Smooth muscle cell (in vitro differentiated cells): ENCODE results near the gene TTLL11. TPM values are rescaled to one million over a fixed set of nuclear protein-coding genes. Genes with fewer than 3 reads are reported as not detected.

Experiments used
- DNase-seq: peaks from one replicate; lab custom pipeline; 2025; ENCODE audit not compliant: unreplicated experiment; lab: John Stamatoyannopoulos, UW
- H2AFZ ChIP-seq: fragments of 200-600 bp; sonication (generic); 2 replicates; pipeline ENCODE4 v1.6.0; 2016; ENCODE audit warnings: antibody characterized with exemption, low read depth, mild to moderate bottlenecking
- H3F3A ChIP-seq: fragments of 200-600 bp; sonication (generic); 2 replicates; pipeline ENCODE4 v1.6.0; 2017; ENCODE audit warnings: antibody characterized with exemption, low read depth
- H3K27ac ChIP-seq: fragments of 200-600 bp; sonication (generic); 2 replicates; pipeline ENCODE4 v1.5.1; 2016; ENCODE audit warnings: low read depth, mild to moderate bottlenecking
- H3K27me3 ChIP-seq: fragments of 200-600 bp; sonication (generic); 2 replicates; pipeline ENCODE4 v1.6.1; 2016; ENCODE audit warnings: low read depth, mild to moderate bottlenecking
- H3K36me3 ChIP-seq: fragments of 200-600 bp; sonication (generic); 2 replicates; pipeline ENCODE4 v1.5.1; 2016; ENCODE audit warnings: low read depth
- H3K4me1 ChIP-seq: fragments of 200-600 bp; sonication (generic); 2 replicates; pipeline ENCODE4 v1.5.1; 2016; ENCODE audit warnings: low read depth
- H3K4me2 ChIP-seq: fragments of 200-600 bp; sonication (generic); 2 replicates; pipeline ENCODE4 v1.6.0; 2016; ENCODE audit warnings: mild to moderate bottlenecking
- H3K4me3 ChIP-seq: fragments of 200-600 bp; sonication (generic); 2 replicates; pipeline ENCODE4 v1.5.1; 2016; ENCODE audit warnings: mild to moderate bottlenecking
- H3K79me2 ChIP-seq: fragments of 200-600 bp; sonication (generic); 2 replicates; pipeline ENCODE4 v1.6.0; 2016; ENCODE audit warnings: low read depth, mild to moderate bottlenecking
- H3K9ac ChIP-seq: fragments of 200-600 bp; sonication (generic); 2 replicates; pipeline ENCODE4 v1.6.0; 2016; ENCODE audit warnings: low read depth
- H3K9me3 ChIP-seq: fragments of 200-600 bp; sonication (generic); replicated peaks from 2 replicates; pipeline ENCODE4 v1.5.1; 2016; ENCODE audit warnings: low read depth
- H4K20me1 ChIP-seq: fragments of 200-600 bp; sonication (generic); 2 replicates; pipeline ENCODE4 v1.6.0; 2016; ENCODE audit warnings: low read depth
- WGBS: methylation state at CpG from one replicate; pipeline ENCODE4 v1.1.7; 2016; ENCODE audit warnings: low lambda C conversion rate; 5-methylcytosine and 5-hydroxymethylcytosine counted together
- polyA plus RNA-seq: library from polyadenylated mRNA; unstranded; fragments of >200 nt; fragmentation: Nextera tagmentation; extraction: Ambion mirVana; gene quantifications from 2 replicates; pipeline ENCODE4 v1.2.1, GENCODE V29; 2016
- total RNA-seq: library from RNA; depleted of rRNA; stranded (reverse); fragments of >200 nt; gene quantifications from 2 replicates; pipeline ENCODE4 v1.2.3, GENCODE V29; 2014
- TF ChIP-seq, protein P1 (sequence below): fragments of 200-600 bp; sonication (generic); IDR thresholded peaks from 2 replicates; pipeline ENCODE4 v1.5.1; 2017; ENCODE audit warnings: borderline replicate concordance, mild to moderate bottlenecking, antibody characterized with exemption; ENCODE audit not compliant: insufficient read depth, poor library complexity, severe bottlenecking

The TTLL11 gene
- total and polyA plus RNA-seq, 2 experiments from 2014 or later = 2.6 to 3.7 TPM

DNA sequence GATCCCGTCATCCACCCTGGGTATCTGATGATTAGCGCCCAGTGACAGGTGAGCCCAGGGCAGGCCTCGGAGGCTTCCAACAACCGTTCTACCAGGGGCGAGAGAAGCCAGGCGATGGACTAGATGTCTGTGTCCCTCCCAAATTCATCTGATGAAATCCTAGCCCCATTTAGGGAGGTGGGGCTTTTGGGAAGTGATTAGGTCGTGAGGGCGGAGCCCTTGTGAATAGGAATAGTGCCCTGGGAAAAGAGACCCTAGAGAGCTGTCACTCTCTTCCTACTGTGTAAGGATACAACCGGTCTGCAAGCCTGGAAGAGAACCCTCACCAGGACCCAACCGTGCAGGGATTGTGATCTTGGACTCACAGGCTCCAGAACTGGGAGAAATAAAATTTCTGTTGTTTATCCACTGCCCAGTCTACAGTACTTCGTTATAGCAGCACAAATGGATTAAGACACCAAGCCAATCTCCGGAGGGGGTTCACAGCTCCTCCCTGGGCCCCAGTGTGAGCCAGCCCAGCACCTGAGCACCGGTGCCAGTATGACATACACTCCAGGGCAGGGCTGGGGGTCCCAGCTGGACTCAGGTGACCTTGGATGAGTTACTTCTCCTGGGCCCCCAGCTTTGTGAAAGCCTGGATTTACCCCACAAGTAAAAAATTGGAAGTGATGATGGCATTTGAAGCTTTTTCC is 279.4 kb downstream of the TTLL11 start:
- TF ChIP-seq, protein P1, sequence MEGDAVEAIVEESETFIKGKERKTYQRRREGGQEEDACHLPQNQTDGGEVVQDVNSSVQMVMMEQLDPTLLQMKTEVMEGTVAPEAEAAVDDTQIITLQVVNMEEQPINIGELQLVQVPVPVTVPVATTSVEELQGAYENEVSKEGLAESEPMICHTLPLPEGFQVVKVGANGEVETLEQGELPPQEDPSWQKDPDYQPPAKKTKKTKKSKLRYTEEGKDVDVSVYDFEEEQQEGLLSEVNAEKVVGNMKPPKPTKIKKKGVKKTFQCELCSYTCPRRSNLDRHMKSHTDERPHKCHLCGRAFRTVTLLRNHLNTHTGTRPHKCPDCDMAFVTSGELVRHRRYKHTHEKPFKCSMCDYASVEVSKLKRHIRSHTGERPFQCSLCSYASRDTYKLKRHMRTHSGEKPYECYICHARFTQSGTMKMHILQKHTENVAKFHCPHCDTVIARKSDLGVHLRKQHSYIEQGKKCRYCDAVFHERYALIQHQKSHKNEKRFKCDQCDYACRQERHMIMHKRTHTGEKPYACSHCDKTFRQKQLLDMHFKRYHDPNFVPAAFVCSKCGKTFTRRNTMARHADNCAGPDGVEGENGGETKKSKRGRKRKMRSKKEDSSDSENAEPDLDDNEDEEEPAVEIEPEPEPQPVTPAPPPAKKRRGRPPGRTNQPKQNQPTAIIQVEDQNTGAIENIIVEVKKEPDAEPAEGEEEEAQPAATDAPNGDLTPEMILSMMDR = no peak
- Histone ChIP-seq H3K27ac (no peak overlapping the region), H3K9me3 (no peaks in the 10 kb centered on the region), H3K27me3 (peaks cover 18% of the 10 kb centered on the region), H3K79me2 (no peaks in the 10 kb centered on the region), H3K9ac (no peak overlapping the region), H3K36me3 (no peaks in the 10 kb centered on the region), H3K4me3 (no peak overlapping the region), H3K4me2 (no peak overlapping the region), H4K20me1 (no peaks in the 10 kb centered on the region), H2AFZ (no peak overlapping the region), H3F3A (no peaks in the 10 kb centered on the region), H3K4me1 (no peaks in the 10 kb centered on the region)
- 81% methylated on average over 13 of the region's 13 CpGs for WGBS
- no peak for DNase-seq

DNA sequence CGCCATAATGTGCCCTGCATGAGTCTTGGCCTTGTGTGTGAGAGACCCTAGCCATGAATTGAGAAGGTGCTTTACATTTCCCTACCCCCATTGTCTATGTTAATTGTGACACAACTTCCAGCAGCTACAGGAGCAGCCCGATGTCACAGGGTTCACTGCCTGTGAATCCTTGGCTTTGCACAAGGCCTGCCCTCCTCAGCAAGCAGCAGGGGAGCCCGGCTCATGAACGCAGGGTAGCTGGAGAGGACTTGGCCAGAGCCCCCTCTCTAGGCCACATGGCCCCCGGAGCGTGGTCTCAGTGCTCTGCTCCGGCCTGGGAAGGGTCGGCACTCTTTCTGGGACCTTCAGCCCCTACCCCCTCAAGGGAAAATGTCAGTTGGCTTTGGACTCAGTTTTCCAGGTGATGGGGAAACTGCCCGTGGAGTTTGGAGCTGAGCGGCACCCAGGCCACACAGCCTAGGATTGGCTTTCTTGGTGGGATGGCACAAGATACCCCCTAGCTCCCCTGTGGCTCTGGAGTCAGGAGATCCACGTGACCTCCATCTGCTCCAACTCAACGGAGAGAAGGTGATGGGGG is 280.9 kb downstream of the TTLL11 start:
- H3F3A ChIP-seq = no peaks in the 10 kb centered on the region
- H3K79me2 ChIP-seq = no peaks in the 10 kb centered on the region
- H3K9ac ChIP-seq = no peak overlapping the region
- H3K36me3 ChIP-seq = no peaks in the 10 kb centered on the region
- WGBS = 92% methylated on average over 12 of the region's 12 CpGs
- no peak overlapping the region for H3K27ac ChIP-seq
- TF ChIP-seq, protein P1 = no peak
- no peaks in the 10 kb centered on the region for H3K4me1 ChIP-seq
- H4K20me1 ChIP-seq = no peaks in the 10 kb centered on the region
- peaks cover 5% of the 10 kb centered on the region for H3K27me3 ChIP-seq
- DNase-seq = no peak
- no peak overlapping the region for H3K4me3 ChIP-seq
- H2AFZ ChIP-seq = no peak overlapping the region
- H3K9me3 ChIP-seq = no peaks in the 10 kb centered on the region
- no peak overlapping the region for H3K4me2 ChIP-seq

DNA sequence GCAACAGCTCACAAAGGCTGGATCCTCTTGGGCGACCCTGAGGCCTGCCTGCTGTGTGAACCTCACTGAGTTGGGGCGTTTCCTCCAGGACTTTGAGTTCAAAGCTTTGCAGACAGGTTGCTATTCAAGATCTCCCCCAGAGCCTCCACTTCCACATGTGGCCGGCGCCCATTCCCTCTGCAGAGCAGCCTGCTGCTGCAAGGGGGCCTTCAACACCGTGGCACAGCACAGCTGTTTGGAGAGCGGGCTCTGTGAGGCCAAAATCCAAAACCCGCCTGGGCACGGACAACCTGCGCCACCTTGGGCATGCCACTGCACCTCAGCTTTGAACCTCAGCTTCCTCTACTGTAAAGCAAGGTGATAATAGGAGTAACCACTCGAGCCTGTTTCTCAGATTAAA is 281.4 kb downstream of the TTLL11 start:
- no peak overlapping the region for H3K9ac ChIP-seq
- H3K4me3 ChIP-seq = no peak overlapping the region
- H3K9me3 ChIP-seq = no peaks in the 10 kb centered on the region
- H3K27ac ChIP-seq = no peak overlapping the region
- no peaks in the 10 kb centered on the region for H3K79me2 ChIP-seq
- peaks cover under 1% of the 10 kb centered on the region for H3K27me3 ChIP-seq
- H3K4me1 ChIP-seq = no peaks in the 10 kb centered on the region
- DNase-seq = no peak
- no peaks in the 10 kb centered on the region for H3K36me3 ChIP-seq
- no peaks in the 10 kb centered on the region for H3F3A ChIP-seq
- no peak overlapping the region for H3K4me2 ChIP-seq
- 95% methylated on average over 10 of the region's 10 CpGs for WGBS
- H4K20me1 ChIP-seq = no peaks in the 10 kb centered on the region
- TF ChIP-seq, protein P1 = no peak
- no peak overlapping the region for H2AFZ ChIP-seq

DNA sequence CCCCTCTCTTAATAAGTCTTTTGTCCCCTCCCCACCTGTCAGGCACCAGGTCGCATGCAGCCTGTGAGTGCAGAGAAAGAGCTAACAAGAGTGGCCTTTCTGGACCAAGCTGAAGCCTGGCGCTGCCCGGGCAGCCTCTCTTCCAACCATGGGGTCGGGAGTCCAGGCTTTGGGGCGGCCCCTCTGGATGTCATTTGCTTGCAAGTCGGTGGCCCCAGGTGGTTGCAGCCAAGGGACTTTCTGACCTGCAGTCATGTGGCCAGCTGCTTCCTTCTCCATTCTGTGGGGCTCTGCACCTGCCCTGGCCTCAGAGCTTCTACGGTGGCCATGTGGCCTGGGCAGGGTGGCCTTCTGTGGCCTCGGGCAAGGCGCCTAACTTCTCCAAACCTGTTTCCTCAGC is 282.0 kb downstream of the TTLL11 start:
- TF ChIP-seq, protein P1 = no peak
- no peaks in the 10 kb centered on the region for H3K79me2 ChIP-seq
- H3F3A ChIP-seq = no peaks in the 10 kb centered on the region
- no peaks in the 10 kb centered on the region for H3K9me3 ChIP-seq
- H3K36me3 ChIP-seq = no peaks in the 10 kb centered on the region
- H4K20me1 ChIP-seq = no peaks in the 10 kb centered on the region
- H3K27me3 ChIP-seq = no peaks in the 10 kb centered on the region
- H3K4me2 ChIP-seq = no peak overlapping the region
- WGBS = 87% methylated on average over 9 of the region's 9 CpGs
- H3K4me3 ChIP-seq = no peak overlapping the region
- no peak overlapping the region for H2AFZ ChIP-seq
- H3K9ac ChIP-seq = no peak overlapping the region
- no peaks in the 10 kb centered on the region for H3K4me1 ChIP-seq
- no peak overlapping the region for H3K27ac ChIP-seq
- DNase-seq = no peak
